GM18858 (cell line): ENCODE measurements around the gene SLC5A6.
"Not testable (repeated sequence)": the region's sequence is repeated elsewhere in the genome, so short reads cannot be mapped to it uniquely, and the experiment has no call there.

Experiments
- ATAC-seq: cut with Tn5 transposase; IDR thresholded peaks from one replicate; pipeline ENCODE4 v1.9.1; 2021; ENCODE audit not compliant: unreplicated experiment

SLC5A6 gene

DNA sequence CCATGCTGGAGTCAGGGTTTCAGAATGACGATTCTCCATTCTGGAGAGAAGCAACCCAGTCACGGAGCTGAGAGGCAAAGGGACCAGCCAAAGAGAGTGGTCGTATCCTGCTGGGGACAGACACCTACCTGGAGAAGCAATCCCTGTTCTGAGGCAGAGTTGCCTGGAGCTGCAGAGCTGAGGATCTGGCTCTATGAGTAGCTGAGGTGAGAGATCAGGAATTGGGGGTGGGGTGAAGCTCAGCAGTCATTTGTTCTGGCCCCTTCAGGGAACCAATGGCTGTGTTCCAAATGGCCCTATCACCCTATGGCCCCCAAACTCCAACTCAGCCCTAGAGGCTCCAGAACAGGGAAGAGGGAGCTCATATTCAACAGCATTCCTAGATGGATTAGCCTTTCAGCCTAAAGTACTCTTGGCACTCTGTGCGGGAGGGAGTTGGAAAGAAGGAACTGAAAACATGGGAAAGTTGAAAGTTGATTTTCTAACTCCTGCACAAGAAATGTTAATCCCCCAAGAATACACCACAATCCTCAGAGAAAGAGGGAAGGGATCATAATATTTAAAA is 3.5 kb downstream of the SLC5A6 start:
- ATAC-seq: no peak

DNA sequence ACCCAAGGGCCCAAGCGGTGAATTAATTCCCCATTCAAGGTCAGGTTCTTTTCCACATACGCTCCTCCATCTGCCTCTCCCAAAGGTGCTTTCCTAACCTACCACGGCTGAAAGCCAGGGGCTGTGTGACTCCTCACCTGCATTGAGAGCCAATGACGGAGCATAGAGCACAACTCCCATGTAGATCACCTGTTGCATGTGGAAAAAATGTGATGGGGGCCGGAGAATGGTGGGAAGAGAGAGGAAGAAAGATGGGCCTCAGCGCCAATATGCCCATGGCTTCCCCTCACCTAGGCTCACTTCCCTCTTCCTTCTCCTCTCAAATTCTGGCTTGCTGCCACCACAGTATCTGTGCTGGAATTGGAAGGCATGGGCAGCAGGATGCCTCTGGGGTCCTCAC is 5.7 kb downstream of the SLC5A6 start:
- ATAC-seq: no peak

DNA sequence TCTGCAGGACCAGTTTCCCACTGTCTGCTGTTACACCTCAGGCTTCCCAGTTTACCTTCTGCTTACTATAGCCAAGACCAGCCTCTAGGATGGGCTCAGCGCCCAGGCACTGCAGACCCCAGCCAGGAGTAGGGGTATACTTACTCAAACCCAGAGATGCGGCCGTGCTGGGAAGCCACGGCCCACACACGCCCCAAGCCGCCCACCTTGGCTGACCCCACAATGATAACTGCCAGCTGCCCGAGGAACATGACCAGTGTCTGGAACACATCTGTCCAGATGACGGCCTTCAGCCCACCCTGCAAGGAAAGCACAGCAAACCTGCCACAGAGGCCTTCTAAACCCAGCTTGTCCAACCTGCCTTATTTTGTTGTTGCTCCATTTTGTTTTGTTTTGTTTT is 6.9 kb downstream of the SLC5A6 start:
- no peak for ATAC-seq

DNA sequence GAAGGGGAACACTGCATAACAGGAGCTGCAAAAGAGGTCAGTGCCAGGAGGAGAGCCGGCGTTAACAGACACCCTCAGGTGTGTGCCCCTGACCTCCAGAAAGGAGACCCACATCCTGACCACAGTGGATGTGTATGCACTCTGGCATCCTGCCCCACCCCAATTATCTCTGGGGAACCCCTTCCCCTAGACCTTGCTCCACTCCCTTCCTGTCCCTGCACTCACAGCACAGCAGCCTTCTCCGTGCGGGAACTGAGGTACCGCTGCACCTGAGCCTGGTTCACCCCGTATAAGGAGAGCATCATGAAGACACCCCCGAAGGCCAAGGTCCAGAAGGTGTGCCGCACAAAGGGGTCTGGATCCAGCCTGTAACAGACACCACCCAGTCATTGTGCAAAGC is 7.5 kb downstream of the SLC5A6 start:
- ATAC-seq: no peak

DNA sequence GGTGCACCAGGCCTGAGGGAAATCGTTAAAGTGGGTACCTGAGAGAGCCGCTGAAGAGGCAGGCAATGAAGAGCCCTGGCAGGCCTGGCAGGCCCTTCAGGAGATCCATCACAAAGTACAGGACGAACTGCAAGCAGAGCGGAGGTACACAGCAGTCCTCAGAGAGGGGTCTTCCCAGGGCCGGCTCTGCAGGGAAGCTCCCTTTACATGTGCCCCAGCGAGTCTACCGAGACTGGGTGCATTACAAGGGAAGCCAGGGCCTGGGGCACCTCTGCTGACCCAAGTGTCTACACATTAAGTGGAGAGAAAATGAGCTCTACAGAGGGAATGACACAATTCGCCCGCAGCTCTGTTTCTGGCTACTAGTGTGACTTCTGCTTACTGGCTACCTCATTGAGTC is 8.3 kb downstream of the SLC5A6 start:
- no peak for ATAC-seq

DNA sequence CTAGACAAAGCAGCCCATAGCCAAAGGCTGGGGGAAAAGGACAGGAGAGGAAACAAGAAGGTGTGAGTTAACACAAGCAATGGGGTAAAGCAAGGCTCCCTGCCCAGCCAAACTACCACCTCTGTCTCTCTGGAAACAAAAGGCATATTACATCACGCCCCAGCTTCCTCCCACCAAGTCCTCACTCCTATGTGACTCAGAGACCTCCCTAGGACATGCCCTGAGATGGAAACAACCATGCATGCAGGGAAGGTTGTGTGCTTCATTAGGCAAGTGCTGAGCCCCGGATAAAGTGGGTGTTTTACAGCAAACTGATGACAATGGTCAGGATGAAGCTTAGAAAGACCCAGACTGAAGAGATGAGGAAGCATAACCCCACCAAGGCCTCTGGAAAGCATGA is 9.2 kb downstream of the SLC5A6 start:
- no peak for ATAC-seq

DNA sequence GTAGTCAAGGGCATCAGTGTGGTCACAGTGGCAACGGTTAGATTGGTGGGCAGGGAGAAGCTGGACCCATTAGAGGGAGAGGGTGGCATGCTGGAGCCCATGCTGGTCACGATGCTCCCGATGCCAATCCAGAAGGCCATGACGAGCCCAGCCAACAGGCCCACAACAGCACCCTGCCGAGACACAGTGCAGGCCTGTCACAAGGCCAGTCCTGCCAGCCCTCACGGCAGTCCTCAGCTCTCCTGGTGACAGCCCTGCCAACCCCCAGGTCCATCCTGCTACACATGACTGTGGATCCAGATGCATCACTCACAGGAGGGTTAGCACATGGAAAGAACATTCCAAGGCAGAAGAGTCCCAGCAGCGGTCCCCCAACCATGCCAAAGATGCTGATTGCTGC is 10.4 kb downstream of the SLC5A6 start:
- no peak for ATAC-seq

DNA sequence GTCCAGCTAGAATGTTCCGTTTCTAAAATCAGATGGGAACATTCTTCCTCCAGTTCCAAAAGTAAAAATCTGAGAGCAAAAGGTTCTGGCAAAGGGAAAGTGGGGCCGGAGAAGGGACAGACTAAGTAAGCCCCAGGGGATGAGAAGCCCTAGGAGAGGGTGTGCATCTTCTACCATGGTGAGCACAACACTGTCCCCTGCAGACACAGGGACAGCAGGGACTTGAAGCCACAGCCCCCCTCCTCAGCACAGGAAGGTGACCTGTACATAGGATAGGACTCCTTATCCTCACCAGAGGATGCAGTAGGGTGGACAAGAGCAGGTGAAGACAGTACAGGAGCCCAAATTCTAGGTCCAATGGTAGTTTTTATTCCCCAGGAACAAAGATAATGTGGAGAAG is 12.8 kb downstream of the SLC5A6 start:
- no peak for ATAC-seq

DNA sequence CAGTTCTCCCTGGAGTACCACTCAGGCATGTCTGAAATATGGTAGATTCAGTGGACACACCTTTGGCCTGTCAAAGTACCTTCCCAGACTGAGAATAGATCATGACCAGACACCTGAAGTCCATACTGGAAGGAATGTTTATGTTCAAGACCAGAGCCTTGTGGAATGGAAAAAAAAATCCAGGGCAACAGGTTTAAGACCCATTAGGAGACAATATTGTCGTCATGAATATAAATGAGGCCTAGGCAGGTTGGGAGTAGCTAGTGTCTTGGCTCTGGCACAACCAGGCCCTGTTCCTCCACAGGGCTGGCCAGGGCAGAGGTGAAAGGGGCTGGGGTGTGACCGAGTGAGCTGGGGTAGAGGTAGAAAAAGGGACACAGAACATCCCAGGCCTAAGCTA is 13.4 kb downstream of the SLC5A6 start:
- no peak for ATAC-seq

DNA sequence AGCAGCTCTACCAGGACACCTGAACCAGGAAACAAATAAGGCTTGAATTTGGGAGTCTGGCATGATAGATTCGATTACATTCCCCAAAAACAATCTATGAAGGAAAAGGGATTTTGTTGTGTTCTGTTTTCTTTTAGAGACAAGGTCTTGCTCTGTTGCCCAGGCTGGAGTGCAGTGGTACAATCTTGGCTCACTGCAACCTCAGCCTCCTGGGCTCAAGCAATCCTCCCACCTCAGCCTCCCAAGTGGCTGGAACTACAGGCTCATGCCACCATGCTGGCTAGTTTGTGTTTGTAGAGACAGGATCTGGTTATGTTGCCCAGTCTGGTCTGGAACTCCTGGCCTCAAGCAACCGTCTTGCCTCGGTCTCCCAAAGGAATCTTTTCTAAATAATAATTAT is 14.0 kb downstream of the SLC5A6 start:
- ATAC-seq: not testable (repeated sequence)

DNA sequence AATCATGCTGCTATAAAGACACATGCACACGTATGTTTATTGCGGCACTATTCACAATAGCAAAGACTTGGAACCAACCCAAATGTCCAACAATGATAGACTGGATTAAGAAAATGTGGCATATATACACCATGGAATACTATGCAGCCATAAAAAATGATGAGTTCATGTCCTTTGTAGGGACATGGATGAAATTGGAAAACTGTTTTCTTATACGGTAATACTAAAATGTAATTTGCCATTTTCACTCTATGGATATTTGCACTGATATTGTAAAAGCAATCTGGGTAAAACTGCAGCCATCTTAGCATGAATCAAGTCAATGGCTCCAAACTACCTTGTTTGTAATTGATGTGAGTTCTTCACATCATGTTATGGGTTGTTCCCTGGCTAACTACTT is 16.3 kb downstream of the SLC5A6 start:
- ATAC-seq: not testable (repeated sequence)

DNA sequence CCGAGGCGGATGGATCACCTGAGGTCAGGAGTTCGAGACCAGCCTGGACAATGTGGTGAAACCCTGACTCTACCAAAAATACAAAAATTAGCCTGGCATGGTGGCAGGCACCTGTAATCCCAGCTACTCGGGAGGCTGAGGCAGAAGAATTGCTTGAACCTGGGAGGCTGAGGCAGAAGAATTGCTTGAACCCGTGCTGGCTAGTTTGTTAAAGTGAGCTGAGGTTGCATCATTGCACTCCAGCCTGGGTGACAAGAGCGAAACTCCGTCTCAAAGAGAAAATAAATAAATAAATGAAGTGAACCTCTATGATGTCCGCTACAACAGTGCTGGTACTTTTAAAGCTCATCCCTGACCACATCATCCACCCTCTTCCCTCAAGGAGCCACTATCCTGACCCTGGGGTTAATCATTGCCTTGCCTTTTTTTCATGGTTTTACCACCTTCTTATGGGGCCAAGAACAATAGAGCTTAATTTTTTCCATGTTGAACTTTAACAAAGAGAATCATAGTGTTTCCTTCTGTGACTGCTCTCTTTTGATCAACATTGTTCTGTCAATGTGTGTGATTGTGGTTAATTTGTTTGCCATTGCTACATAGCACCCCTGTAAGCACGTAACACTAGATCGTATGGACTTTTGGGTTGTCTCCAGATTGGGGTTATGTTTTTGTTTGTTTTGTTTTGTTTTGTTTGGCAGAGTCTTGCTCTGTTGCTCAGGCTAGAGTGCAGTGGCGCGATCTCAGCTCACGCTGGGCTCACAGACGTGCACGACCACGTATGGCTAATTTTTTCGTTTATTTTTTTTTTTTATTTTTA is 17.3 kb downstream of the SLC5A6 start:
- no peak for ATAC-seq

DNA sequence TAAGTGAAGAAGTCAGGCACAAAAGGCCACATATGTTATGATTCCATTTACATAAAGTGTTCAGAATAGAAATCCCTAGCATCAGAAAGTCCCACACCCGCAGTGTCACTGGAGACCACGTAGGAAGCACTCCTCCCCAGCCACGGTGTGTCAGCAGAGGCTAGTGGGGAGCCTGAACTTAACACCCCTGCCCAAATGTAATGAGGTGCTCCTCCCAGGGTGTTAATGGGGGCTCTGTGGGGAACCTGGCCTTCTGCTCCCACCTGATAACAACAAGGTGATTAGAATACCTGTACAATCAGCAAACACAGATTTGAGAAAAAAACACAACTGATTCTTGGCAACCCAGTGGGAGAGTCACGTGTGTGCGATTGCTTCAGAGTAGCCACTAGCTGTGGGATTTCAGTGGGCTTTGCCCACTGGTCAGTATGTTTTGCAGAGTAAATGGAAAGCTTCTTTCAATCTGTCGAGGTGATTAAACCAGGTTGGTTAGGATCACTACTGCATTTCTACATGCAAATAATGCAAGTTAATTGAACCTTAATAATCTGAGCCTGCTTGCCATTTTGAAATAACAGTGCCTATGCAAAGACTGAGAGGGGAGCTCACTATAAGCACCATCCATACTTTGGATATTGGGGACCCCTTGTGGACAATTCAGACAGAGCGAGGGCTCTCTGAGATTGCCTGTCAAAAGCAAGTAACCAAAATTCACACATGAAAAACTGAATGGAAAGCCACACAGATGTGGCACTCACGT is 20.8 kb downstream of the SLC5A6 start:
- peak; percentile 49 for ATAC-seq

DNA sequence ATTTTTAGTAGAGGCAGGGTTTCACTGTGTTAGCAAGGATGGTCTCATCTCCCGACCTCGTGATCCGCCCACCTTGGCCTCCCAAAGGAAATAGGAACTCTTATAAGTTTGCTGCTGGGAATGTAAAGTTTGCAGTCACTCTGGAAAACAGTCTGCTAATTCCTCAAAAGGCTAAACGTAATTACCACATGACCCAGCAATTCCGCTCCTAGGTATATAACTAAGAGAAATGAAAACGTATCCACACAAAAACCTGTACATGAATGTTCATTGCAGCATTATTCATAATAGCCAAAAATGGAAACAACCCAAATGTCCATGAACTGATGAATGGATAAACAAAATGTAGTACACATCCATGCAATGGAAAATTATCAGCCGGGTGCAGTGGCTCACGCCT is 22.1 kb downstream of the SLC5A6 start:
- ATAC-seq: no peak

DNA sequence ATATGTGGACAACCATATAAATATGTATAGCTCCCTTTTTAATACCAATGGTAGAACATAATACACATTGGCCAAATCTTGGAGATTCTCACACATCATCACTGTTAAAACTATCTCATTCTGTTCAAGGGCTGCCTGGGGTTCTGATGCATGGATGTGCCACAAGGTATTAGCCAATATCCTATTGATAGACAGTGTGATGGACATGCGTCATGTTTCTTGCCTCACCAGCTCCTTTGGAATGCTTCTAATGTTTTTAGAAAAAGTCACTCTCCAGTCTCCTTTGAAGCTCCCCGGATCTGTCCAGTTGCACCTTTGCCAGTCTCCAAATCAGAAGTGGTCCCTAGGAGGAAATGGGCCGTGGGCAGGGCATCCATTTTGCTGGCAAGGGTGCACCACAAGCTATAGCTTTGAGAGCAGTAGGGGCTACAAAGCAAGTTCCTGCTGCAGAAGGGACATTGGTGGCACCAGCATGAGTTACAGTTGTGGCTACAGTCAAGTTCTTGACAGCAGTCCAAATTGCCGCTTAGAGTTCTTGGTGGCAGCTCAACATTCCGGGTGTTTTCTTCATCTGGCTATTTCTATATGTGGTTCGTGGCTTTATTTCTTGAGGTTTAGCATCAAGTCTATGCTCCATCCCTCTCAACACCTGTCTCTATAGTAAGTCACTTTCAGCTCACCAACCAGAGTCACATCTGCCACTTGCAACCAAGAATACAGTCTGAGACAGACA is 25.3 kb downstream of the SLC5A6 start:
- ATAC-seq: no peak

DNA sequence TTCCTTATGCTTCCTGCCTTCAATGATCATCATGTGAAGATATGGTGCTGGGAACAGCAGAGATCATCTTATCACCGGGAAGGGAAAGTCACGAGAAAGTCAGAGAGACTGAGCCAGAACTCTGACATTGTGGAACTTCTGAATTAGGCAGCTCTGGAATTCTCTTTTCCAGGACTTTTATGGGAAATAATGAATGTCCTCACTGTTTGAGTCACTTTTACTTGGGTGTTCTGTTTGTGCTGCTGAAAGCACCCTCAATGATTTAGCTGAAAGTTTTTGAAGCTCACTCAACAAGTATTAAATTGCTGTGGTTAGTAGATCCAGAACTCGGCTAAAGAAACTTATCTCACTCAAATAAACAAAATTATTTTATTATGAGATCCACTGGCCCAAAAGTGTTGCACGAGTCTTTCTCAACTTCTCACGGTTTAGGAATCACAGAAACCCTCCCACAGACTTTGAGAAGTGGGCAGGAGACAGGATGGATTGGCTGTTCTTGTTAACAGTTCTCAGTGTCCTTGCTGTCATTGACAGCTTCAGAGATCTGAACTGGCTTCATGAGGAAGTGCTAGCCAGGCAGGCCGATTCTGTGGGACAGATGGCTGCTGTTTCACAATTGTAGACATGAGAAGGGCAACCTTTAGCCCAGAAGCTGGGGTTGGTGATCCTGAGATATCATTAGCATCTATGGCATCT is 26.6 kb downstream of the SLC5A6 start:
- no peak for ATAC-seq

DNA sequence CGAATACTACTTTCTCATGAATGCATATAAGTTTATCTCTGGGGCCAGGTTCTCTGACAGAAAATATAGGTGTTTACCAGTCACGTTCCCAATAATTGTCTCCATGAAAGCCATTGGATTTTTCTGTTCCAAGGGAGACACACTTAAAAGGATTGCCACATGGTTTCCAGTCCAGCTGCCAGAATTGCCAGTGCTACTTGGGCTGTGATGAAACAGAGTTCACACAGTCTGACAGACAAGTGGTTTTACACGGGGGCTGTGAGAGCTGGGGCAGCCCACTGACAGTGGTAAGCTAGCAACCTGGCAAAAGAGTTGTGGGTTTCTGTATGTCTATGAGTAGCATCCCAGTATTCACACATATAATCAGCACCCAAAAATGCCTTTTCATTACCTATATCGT is 28.0 kb downstream of the SLC5A6 start:
- no peak for ATAC-seq

DNA sequence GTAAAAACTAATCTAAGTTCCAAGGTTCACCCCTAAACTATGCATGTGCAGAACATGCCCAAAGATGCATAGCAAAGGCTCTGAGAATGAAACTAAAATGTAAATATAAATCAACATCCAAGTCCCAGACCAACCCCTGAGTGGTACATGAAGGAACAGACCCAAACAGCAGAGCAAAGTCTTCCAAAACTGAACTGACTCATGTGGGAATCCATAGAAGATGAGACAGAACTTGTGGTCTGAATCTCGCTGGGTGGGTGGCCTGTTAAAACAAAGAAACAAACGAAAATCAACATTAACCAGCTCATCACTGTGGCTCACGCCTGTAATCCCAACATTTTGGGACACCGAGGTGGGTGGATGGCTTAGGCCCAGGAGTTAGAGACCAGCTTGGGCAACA is 29.7 kb downstream of the SLC5A6 start:
- ATAC-seq: no peak

DNA sequence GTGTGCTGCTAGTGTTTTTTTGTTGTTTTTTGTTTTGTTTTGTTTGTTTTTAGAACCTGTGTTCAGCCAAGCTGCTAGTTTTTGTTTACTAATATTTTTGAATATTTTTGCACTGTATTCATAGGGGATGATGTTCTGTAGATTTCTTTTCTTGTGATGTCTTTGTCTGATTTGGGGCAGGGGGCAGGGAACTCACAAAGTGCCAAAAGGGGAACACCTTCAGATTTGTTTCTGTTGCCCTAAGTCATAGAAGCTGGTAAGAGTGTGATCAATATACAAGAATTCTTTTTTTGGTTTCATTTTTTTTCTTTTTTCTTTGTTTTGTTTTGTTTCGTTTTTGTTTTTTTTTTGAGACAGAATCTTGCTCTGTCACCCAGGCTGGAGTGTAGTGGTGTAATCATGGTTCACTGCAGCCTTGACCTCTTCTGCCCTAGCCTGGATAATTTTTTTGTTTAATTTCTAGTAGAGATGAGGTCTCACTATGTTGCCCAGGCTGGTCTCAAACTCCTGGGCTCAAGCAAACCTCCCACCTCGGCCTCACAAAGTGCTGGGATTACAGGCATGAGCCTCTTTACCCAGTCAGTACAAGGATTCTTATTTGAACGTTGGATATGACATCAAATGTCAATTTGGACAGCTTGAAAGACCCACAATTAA is 32.6 kb downstream of the SLC5A6 start:
- no peak for ATAC-seq

DNA sequence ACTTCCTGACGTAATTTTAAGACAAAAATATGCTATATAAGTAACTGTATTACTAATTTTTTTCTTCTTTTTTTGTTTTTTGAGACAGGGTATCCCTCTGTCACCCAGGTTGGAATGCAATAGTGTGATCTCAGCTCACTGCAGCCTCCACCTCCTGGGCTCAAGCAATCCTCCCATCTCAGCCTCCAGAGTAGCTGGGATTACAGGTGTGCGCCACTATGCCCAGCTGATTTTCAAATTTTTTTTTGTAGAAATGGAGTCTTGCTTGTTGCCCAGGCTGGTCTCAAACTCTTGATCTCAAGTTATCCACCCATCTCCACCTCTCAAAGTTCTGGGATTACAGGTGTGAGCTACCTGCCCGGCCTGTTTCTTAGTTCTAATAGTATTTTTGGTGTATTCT is 33.6 kb downstream of the SLC5A6 start:
- no peak for ATAC-seq
